Memory B cell (primary cell): ENCODE measurements around the gene DDR2.

Experiments
- ATAC-seq: fragments of 150-1000 bp; cut with Tn5 transposase; 2 replicates; pipeline ENCODE4 v1.10.0; 2021; ENCODE audit warnings: low read depth, mild to moderate bottlenecking, moderate library complexity
- DNase-seq, 2 donors: peaks; one replicate each; pipeline ENCODE4 v3.0.0; 2022; ENCODE audit warnings: low spot score in 2 of 2
- H3K27ac Mint-ChIP-seq: one replicate; pipeline ENCODE4 v1.8.0; 2022; ENCODE audit warnings: mild to moderate bottlenecking, moderate library complexity, mixed read lengths
- H3K27me3 Mint-ChIP-seq: one replicate; pipeline ENCODE4 v1.8.0; 2022; ENCODE audit warnings: mixed read lengths
- H3K36me3 Mint-ChIP-seq: one replicate; pipeline ENCODE4 v1.8.0; 2022; ENCODE audit warnings: mild to moderate bottlenecking, mixed read lengths
- H3K4me1 Mint-ChIP-seq: one replicate; pipeline ENCODE4 v1.8.0; 2022; ENCODE audit warnings: mixed read lengths
- H3K4me3 Mint-ChIP-seq: one replicate; pipeline ENCODE4 v1.8.0; 2022; ENCODE audit warnings: mild to moderate bottlenecking, moderate library complexity, mixed read lengths
- H3K9me3 Mint-ChIP-seq: one replicate; pipeline ENCODE4 v1.8.0; 2022; ENCODE audit warnings: mixed read lengths

Gene DDR2

GRCh38 chr1:162617513-162617912, 14.8 kb upstream of the DDR2 start:
- DNase-seq (no peak), ATAC-seq (no peak)
- H3K4me1 Mint-ChIP-seq = no peaks in the 10 kb centered on the region
- H3K27ac Mint-ChIP-seq = no peak overlapping the region
- peaks cover 10% of the 10 kb centered on the region for H3K36me3 Mint-ChIP-seq
- H3K4me3 Mint-ChIP-seq = no peak overlapping the region
- H3K9me3 Mint-ChIP-seq = peaks cover 7% of the 10 kb centered on the region
- H3K27me3 Mint-ChIP-seq = no peaks in the 10 kb centered on the region

GRCh38 chr1:162619076-162619475, 13.2 kb upstream of the DDR2 start:
- Mint-ChIP-seq H3K36me3 (peaks cover 10% of the 10 kb centered on the region), H3K27me3 (peaks cover 2% of the 10 kb centered on the region), H3K27ac (no peak overlapping the region), H3K4me1 (no peaks in the 10 kb centered on the region), H3K9me3 (peaks cover 7% of the 10 kb centered on the region), H3K4me3 (no peak overlapping the region)
- DNase-seq (no peak), ATAC-seq (no peak)

- H3K36me3 Mint-ChIP-seq = peaks cover 10% of the 10 kb centered on the region
- ATAC-seq (no peak), DNase-seq (no peak)
- H3K4me1 Mint-ChIP-seq = no peaks in the 10 kb centered on the region
- H3K27ac Mint-ChIP-seq = no peak overlapping the region
- H3K9me3 Mint-ChIP-seq = peaks cover 7% of the 10 kb centered on the region
- peaks cover 6% of the 10 kb centered on the region for H3K27me3 Mint-ChIP-seq
- no peak overlapping the region for H3K4me3 Mint-ChIP-seq
Observed at GRCh38 chr1:162621256-162621655, 11.0 kb upstream of the DDR2 start.

DNA sequence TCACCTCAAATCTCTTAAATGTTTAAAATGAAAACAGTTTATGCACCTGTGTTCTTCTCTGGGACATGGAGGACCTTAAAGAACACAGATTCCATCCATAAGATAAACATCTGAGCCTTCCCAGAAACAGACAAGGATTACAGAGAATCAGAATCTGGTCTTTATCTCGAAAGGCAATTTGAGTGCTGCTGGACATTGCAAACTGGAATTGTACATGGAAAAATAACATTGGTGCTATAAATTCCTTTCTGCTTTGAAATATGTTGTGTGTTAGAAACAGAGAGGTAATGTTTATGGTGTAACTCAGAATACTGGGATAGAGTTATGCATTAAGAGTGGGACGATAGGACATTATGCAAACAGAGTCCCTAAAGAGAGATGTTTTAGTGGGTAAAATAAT, 6.6 kb upstream of the DDR2 start:
- Mint-ChIP-seq H3K4me3 (no peak overlapping the region), H3K27ac (no peak overlapping the region), H3K9me3 (no peaks in the 10 kb centered on the region), H3K36me3 (no peaks in the 10 kb centered on the region), H3K4me1 (no peaks in the 10 kb centered on the region), H3K27me3 (peaks cover 11% of the 10 kb centered on the region)
- no peak for ATAC-seq
- no peak for DNase-seq

DNA sequence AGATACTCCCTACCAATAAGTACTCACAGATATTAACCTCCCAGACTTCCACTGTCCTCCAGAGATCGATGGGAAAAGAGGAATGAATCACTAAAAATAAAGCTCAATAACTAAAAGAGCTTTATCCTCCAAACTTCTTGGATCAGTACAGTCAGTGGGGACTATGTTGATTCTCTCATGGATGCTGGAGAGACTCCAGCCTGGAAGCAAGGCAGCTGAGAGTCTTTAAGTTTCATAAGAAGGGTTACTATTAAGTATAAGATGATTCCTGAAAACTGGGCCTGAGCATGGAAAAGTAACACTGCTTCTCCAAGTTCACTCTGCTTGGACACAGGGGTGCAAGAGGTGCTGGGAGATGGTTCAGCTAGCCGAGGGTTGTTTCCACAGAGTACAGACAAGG, 6.2 kb upstream of the DDR2 start:
- DNase-seq (no peak), ATAC-seq (no peak)
- H3K27me3 Mint-ChIP-seq = peaks cover 14% of the 10 kb centered on the region
- H3K27ac Mint-ChIP-seq = no peak overlapping the region
- no peaks in the 10 kb centered on the region for H3K4me1 Mint-ChIP-seq
- no peak overlapping the region for H3K4me3 Mint-ChIP-seq
- H3K36me3 Mint-ChIP-seq = no peaks in the 10 kb centered on the region
- no peaks in the 10 kb centered on the region for H3K9me3 Mint-ChIP-seq

GRCh38 chr1:162626761-162627160, 5.5 kb upstream of the DDR2 start:
- H3K4me1 Mint-ChIP-seq = no peaks in the 10 kb centered on the region
- peaks cover 16% of the 10 kb centered on the region for H3K27me3 Mint-ChIP-seq
- H3K9me3 Mint-ChIP-seq = no peaks in the 10 kb centered on the region
- H3K27ac Mint-ChIP-seq = no peak overlapping the region
- no peak for ATAC-seq
- DNase-seq = no peak
- H3K4me3 Mint-ChIP-seq = no peak overlapping the region
- H3K36me3 Mint-ChIP-seq = no peaks in the 10 kb centered on the region

DNA sequence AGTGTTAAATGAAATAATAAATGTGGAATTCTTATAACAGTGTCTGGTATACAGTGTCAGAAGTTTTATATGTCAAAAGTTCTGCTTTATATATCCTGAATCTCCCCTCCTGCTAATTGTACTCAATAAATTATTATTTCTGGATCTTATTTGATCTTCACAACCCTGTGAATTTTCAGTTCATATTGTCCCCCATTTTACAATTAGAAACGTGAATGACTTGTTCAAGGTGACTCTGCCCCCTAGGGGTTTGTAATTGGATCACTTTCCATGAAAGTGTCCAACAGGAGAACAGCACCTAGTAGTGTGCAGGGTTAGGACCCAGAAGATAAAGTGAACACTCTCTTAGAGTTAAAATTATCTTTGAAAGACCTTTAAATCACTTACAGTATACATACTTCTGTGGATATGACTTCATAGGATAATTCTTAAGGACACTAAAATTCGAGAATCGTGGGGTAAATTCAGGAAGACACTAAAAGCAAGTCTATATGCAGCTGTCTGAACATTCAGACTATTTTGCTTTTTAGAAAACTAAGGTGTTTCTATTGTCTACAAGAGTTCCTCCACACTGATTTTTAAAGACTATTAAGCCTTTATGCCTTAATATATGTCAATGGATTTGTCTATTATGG, 4.5 kb upstream of the DDR2 start:
- peaks cover 18% of the 10 kb centered on the region for H3K27me3 Mint-ChIP-seq

DNA sequence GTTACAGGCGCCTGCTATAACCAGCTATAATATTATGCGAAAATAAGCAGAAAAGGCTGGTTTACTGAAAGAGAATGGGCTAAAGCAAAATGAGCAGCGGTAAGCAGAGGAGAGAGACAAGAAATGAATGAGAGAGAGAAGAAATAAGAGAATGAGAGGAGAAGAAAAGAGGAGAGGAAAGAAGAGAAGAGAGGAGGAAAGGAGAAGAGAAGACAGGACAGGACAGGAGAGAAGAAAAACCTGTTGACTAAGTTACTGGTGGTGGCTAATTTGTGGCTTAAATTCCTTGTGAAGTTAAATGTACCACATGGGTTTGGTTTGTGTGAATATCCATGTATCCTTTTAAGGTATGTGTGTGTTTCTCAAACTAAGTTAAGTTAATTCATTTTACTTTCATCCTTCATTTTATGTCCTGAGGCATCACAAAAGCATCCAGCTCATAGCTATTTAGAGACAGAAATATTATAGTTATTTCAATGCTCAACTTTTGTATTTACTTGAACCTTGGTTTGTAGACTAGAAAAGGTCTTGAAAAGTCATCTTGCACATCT, 3.1 kb upstream of the DDR2 start:
- Mint-ChIP-seq H3K36me3 (no peaks in the 10 kb centered on the region), H3K4me3 (no peak overlapping the region), H3K27ac (no peak overlapping the region), H3K9me3 (no peaks in the 10 kb centered on the region), H3K4me1 (no peaks in the 10 kb centered on the region), H3K27me3 (peaks cover 17% of the 10 kb centered on the region)
- ATAC-seq = no peak
- no peak for DNase-seq

More for the DNA sequence above, 4.5 kb upstream of the DDR2 start:
- H3K27ac Mint-ChIP-seq = no peak overlapping the region
- H3K36me3 Mint-ChIP-seq = no peaks in the 10 kb centered on the region
- ATAC-seq (peak; percentile 24), DNase-seq (no peak)
- no peak overlapping the region for H3K4me3 Mint-ChIP-seq
- no peaks in the 10 kb centered on the region for H3K9me3 Mint-ChIP-seq
- no peaks in the 10 kb centered on the region for H3K4me1 Mint-ChIP-seq

- H3K27ac Mint-ChIP-seq = no peak overlapping the region
- H3K4me1 Mint-ChIP-seq = no peaks in the 10 kb centered on the region
- H3K4me3 Mint-ChIP-seq = no peak overlapping the region
- no peaks in the 10 kb centered on the region for H3K9me3 Mint-ChIP-seq
- H3K27me3 Mint-ChIP-seq = peaks cover 13% of the 10 kb centered on the region
- no peak for ATAC-seq
- no peak for DNase-seq
- H3K36me3 Mint-ChIP-seq = no peaks in the 10 kb centered on the region
Observed at GRCh38 chr1:162629651-162630050, 2.6 kb upstream of the DDR2 start.

GRCh38 chr1:162631546-162632191, 595 bp upstream of the DDR2 start:
- Mint-ChIP-seq H3K4me1 (no peaks in the 10 kb centered on the region), H3K36me3 (no peaks in the 10 kb centered on the region), H3K27me3 (peaks cover 13% of the 10 kb centered on the region), H3K27ac (no peak overlapping the region), H3K9me3 (no peaks in the 10 kb centered on the region), H3K4me3 (no peak overlapping the region)
- no peak for ATAC-seq
- no peak for DNase-seq

- no peak for ATAC-seq
- Mint-ChIP-seq H3K27ac (no peak overlapping the region), H3K36me3 (no peaks in the 10 kb centered on the region), H3K9me3 (no peaks in the 10 kb centered on the region), H3K27me3 (peaks cover 11% of the 10 kb centered on the region), H3K4me3 (no peak overlapping the region), H3K4me1 (no peaks in the 10 kb centered on the region)
- DNase-seq = no peak
Observed at GRCh38 chr1:162632698-162633080, 425 bp downstream of the DDR2 start.

GRCh38 chr1:162633081-162633762, 958 bp downstream of the DDR2 start:
- ATAC-seq = no peak
- no peak overlapping the region for H3K4me3 Mint-ChIP-seq
- H3K27me3 Mint-ChIP-seq = peaks cover 11% of the 10 kb centered on the region
- H3K9me3 Mint-ChIP-seq = no peaks in the 10 kb centered on the region
- no peak for DNase-seq
- H3K27ac Mint-ChIP-seq = no peak overlapping the region
- H3K36me3 Mint-ChIP-seq = no peaks in the 10 kb centered on the region
- no peaks in the 10 kb centered on the region for H3K4me1 Mint-ChIP-seq

DNA sequence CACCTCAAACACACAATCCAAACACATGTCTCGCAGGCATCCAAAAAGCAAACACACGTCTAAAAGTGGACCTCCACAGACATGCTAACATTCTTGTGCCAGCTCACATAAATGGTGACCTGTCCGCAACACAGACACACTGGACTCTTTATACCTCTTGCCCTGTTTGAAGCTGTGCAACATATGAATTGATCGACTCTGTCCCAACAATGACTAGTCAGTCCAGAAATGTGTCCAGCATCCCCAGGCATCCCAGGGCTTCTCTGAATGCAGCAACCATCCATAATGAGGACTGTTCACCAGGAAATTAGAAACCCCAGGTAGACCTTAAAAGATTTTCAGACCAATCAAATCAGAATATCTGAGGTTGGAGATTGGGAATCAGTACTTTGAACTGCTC, 3.2 kb downstream of the DDR2 start:
- H3K4me3 Mint-ChIP-seq = no peak overlapping the region
- DNase-seq (no peak), ATAC-seq (no peak)
- no peaks in the 10 kb centered on the region for H3K36me3 Mint-ChIP-seq
- no peak overlapping the region for H3K27ac Mint-ChIP-seq
- no peaks in the 10 kb centered on the region for H3K9me3 Mint-ChIP-seq
- peaks cover 9% of the 10 kb centered on the region for H3K27me3 Mint-ChIP-seq
- H3K4me1 Mint-ChIP-seq = peaks cover 3% of the 10 kb centered on the region

GRCh38 chr1:162639718-162640117, 7.5 kb downstream of the DDR2 start:
- peak; percentile 85 for ATAC-seq
- H3K27me3 Mint-ChIP-seq = peaks cover 3% of the 10 kb centered on the region
- H3K4me3 Mint-ChIP-seq = no peak overlapping the region
- H3K9me3 Mint-ChIP-seq = no peaks in the 10 kb centered on the region
- no peaks in the 10 kb centered on the region for H3K36me3 Mint-ChIP-seq
- no peak overlapping the region for H3K27ac Mint-ChIP-seq
- H3K4me1 Mint-ChIP-seq = peaks cover 3% of the 10 kb centered on the region
- DNase-seq = no peak
